ENCODE measurements around the gene IGFBP2.

IGFBP2 gene

DNA sequence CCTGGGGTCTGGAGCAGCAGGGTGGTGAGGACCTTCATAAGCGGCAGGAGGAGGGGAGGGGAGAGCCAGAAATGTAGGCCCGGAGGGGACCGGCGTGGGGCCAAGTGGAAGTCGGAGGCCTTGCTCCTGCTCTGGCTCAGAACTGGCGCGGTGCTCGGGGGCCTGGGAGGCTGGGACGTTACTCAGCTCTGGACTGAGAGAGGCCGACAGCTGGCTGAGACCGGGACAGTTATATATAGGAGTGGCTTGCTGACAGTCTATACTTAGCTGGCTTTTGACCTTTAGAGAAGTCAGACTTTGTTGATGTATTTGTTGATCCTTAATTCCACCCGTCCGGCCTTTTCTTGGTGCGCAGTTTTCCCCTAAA, 46.4 kb downstream of the IGFBP2 start:
- Histone ChIP-seq H3K9me3 (ENCODE audit: insufficient read depth, low read length) (no peaks in the 10 kb centered on the region), H3K27ac (ENCODE audit: low read length) (no peak overlapping the region), H3K36me3 (replicated peaks; ENCODE audit: low read depth, low read length) (no peaks in the 10 kb centered on the region), H3K4me3 (ENCODE audit: low read length) (no peak overlapping the region), H3K9ac (ENCODE audit: low read length) (no peak overlapping the region), H3K4me2 (ENCODE audit: low read length) (no peak overlapping the region), H4K20me1 (ENCODE audit: insufficient read depth, low read length) (no peaks in the 10 kb centered on the region), H2AFZ (ENCODE audit: low read depth, low read length) (no peak overlapping the region), H3K27me3 (ENCODE audit: low read depth, low read length) (peaks cover 4% of the 10 kb centered on the region; the same call in 1 of the 2 replicates), H3K4me1 (ENCODE audit: low read length) (0 out of 2 replicates have a peak, but pooled peaks cover 2% of the 10 kb centered on the region), H3K79me2 (ENCODE audit: low read length) (no peaks in the 10 kb centered on the region)
- TF ChIP-seq, protein P1, sequence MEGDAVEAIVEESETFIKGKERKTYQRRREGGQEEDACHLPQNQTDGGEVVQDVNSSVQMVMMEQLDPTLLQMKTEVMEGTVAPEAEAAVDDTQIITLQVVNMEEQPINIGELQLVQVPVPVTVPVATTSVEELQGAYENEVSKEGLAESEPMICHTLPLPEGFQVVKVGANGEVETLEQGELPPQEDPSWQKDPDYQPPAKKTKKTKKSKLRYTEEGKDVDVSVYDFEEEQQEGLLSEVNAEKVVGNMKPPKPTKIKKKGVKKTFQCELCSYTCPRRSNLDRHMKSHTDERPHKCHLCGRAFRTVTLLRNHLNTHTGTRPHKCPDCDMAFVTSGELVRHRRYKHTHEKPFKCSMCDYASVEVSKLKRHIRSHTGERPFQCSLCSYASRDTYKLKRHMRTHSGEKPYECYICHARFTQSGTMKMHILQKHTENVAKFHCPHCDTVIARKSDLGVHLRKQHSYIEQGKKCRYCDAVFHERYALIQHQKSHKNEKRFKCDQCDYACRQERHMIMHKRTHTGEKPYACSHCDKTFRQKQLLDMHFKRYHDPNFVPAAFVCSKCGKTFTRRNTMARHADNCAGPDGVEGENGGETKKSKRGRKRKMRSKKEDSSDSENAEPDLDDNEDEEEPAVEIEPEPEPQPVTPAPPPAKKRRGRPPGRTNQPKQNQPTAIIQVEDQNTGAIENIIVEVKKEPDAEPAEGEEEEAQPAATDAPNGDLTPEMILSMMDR (IDR thresholded peaks at IDR 0.05; ENCODE audit: low read depth, low read length), result no peak
- TF ChIP-seq EZH2phosphoT487 (IDR thresholded peaks at IDR 0.05; ENCODE audit: low read depth), result no peak

DNA sequence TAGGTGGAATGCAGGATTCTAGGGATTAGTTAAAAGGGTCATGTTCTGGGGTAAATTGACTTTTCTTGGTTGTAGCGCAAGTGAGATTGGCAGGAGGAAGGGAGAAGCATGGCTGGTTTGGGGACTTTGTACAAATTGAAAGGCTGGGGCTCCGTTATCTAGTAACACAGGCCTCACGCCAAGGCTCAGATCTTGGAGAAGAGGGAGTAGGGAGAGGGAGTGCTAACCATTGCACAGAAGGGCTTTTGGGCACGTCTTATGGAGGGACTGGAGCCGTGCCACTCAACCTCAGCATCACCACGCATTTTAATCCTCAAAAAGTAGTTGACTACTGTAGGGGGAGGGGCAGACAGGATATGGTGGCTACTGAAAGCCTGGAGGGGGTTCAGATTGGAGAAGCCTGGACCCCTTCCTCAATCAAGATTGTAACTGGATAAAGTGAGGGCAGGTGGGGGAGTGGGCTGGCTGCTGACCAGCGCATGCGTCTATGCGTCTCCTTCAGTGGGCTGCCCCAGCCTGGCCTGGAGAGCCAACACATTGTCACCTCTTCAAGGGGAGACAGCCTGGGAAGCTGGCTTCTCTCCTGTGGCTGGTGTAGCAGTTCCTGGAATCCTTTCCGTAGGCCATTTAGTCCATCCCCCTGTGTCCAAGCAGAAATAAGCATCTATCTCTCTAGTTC, 47.9 kb downstream of the IGFBP2 start:
- Histone ChIP-seq H3K4me2 (ENCODE audit: low read length) (no peak overlapping the region), H3K9ac (ENCODE audit: low read length) (no peak overlapping the region), H3K79me2 (ENCODE audit: low read length) (no peaks in the 10 kb centered on the region), H3K27me3 (ENCODE audit: low read depth, low read length) (0 out of 2 replicates have a peak, but pooled peaks cover 4% of the 10 kb centered on the region), H3K9me3 (ENCODE audit: insufficient read depth, low read length) (no peaks in the 10 kb centered on the region), H2AFZ (ENCODE audit: low read depth, low read length) (no peak overlapping the region), H4K20me1 (ENCODE audit: insufficient read depth, low read length) (no peaks in the 10 kb centered on the region), H3K36me3 (replicated peaks; ENCODE audit: low read depth, low read length) (no peaks in the 10 kb centered on the region), H3K4me1 (ENCODE audit: low read length) (0 out of 2 replicates have a peak, but pooled peaks cover 2% of the 10 kb centered on the region), H3K27ac (ENCODE audit: low read length) (no peak overlapping the region), H3K4me3 (ENCODE audit: low read length) (no peak overlapping the region)
- no peak for TF ChIP-seq EZH2phosphoT487 (IDR thresholded peaks at IDR 0.05; ENCODE audit: low read depth)
- TF ChIP-seq, protein P1 (IDR thresholded peaks at IDR 0.05; ENCODE audit: low read depth, low read length), result no peak

DNA sequence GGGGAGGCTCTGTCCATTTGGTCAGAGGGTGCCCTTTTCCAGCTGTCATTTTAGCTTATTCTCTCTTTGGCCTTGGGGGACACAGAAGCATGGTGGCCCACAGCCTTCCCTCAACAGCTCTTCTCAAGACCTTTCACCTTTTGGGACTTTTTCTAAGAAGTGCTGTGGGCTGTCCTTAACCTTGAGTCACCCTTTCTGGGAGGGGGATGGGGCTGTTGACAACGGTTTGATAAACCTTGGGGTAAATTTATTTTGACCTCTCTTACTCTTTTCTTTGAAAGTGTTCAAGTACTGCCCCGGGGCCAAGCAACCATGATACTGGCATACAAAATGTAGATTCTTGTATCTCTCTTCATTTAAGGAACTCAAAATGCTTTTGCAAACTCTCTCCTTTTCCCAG, 48.5 kb downstream of the IGFBP2 start:
- H3K79me2 ChIP-seq (ENCODE audit: low read length), result no peaks in the 10 kb centered on the region
- H3K4me2 ChIP-seq (ENCODE audit: low read length), result no peak overlapping the region
- no peaks in the 10 kb centered on the region for H3K9me3 ChIP-seq (ENCODE audit: insufficient read depth, low read length)
- no peak for TF ChIP-seq EZH2phosphoT487 (IDR thresholded peaks at IDR 0.05; ENCODE audit: low read depth)
- TF ChIP-seq, protein P1 (IDR thresholded peaks at IDR 0.05; ENCODE audit: low read depth, low read length), result no peak
- H3K4me1 ChIP-seq (ENCODE audit: low read length), result 0 out of 2 replicates have a peak, but pooled peaks cover 2% of the 10 kb centered on the region
- no peak overlapping the region for H3K27ac ChIP-seq (ENCODE audit: low read length)
- no peaks in the 10 kb centered on the region for H3K36me3 ChIP-seq (replicated peaks; ENCODE audit: low read depth, low read length)
- H3K9ac ChIP-seq (ENCODE audit: low read length), result no peak overlapping the region
- 0 out of 2 replicates have a peak, but pooled peaks cover 4% of the 10 kb centered on the region for H3K27me3 ChIP-seq (ENCODE audit: low read depth, low read length)
- H2AFZ ChIP-seq (ENCODE audit: low read depth, low read length), result no peak overlapping the region
- H4K20me1 ChIP-seq (ENCODE audit: insufficient read depth, low read length), result no peaks in the 10 kb centered on the region
- no peak overlapping the region for H3K4me3 ChIP-seq (ENCODE audit: low read length)

DNA sequence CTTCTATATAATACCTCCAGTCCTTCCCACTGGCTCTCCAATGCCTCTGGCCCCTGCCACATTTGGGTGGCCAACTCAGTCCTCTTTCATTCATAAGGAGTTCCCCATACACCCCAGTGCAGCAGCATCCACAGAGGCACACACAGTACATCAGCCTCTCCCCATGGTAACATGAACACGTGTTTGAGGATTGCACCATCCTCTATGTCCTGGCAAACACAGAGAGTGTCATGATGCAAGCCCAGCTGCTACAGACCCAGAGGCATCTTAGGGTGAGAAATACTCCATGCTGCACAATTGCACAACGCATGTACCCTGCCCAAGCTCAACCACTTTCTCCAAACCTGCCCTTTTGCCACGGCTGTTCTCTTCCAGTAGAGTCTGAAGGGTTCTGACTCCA, 50.6 kb downstream of the IGFBP2 start:
- H3K9me3 ChIP-seq (ENCODE audit: insufficient read depth, low read length), result no peaks in the 10 kb centered on the region
- H3K9ac ChIP-seq (ENCODE audit: low read length), result no peak overlapping the region
- 0 out of 2 replicates have a peak, but pooled peaks cover 2% of the 10 kb centered on the region for H3K4me1 ChIP-seq (ENCODE audit: low read length)
- H3K4me3 ChIP-seq (ENCODE audit: low read length), result no peak overlapping the region
- TF ChIP-seq, protein P1 (IDR thresholded peaks at IDR 0.05; ENCODE audit: low read depth, low read length), result no peak
- no peak for TF ChIP-seq EZH2phosphoT487 (IDR thresholded peaks at IDR 0.05; ENCODE audit: low read depth)
- no peaks in the 10 kb centered on the region for H3K79me2 ChIP-seq (ENCODE audit: low read length)
- no peaks in the 10 kb centered on the region for H4K20me1 ChIP-seq (ENCODE audit: insufficient read depth, low read length)
- H3K27ac ChIP-seq (ENCODE audit: low read length), result no peak overlapping the region
- H2AFZ ChIP-seq (ENCODE audit: low read depth, low read length), result no peak overlapping the region
- 0 out of 2 replicates have a peak, but pooled peaks cover 4% of the 10 kb centered on the region for H3K27me3 ChIP-seq (ENCODE audit: low read depth, low read length)
- no peaks in the 10 kb centered on the region for H3K36me3 ChIP-seq (replicated peaks; ENCODE audit: low read depth, low read length)
- H3K4me2 ChIP-seq (ENCODE audit: low read length), result no peak overlapping the region
